Uterus (tissue), 4 donors: ENCODE measurements around the gene SNCAIP. TPM values are rescaled to one million over a fixed set of nuclear protein-coding genes. Genes with fewer than 3 reads are reported as not detected.

Experiments used
- DNase-seq, 2 donors: peaks; one replicate each; pipeline ENCODE4 v3.0.0-alpha.2; 2019 to 2020
- H3K27ac ChIP-seq, 2 donors: fragments of 200-600 bp; sonication (generic); 1 replicate in 1 of 2; 2 replicates in 1 of 2; pipeline ENCODE4 v1.5.1; 2016 to 2018
- H3K27me3 ChIP-seq, 2 donors: fragments of 200-600 bp; sonication (generic); one replicate each; pipeline ENCODE4 v1.5.1; 2018 to 2019; ENCODE audit warnings: control low read depth in 1 of 2
- H3K36me3 ChIP-seq, 2 donors: fragments of 200-600 bp; sonication (generic); one replicate each; pipeline ENCODE4 v1.5.1; 2019; ENCODE audit warnings: control low read depth in 1 of 2
- H3K4me1 ChIP-seq, 2 donors: fragments of 200-600 bp; sonication (generic); one replicate each; pipeline ENCODE4 v1.5.1; 2018 to 2019; ENCODE audit warnings: control low read depth in 1 of 2
- H3K4me3 ChIP-seq, 2 donors: fragments of 200-600 bp; sonication (generic); 1 replicate in 1 of 2; 2 replicates in 1 of 2; pipeline ENCODE4 v1.5.1; 2018 to 2019; ENCODE audit warnings: mild to moderate bottlenecking in 1 of 2
- H3K9me3 ChIP-seq, 2 donors: fragments of 200-600 bp; sonication (generic); one replicate each; pipeline ENCODE4 v1.5.1; 2019; ENCODE audit warnings: control low read depth in 1 of 2
- CTCF ChIP-seq, 4 experiments: fragments of 200-600 bp in 2 of 4; fragments of 450-650 bp in 2 of 4; sonication (generic) in 2 of 4; IDR thresholded peaks; one replicate each; pipeline ENCODE4 v1.5.1; 2016 to 2019; ENCODE audit warnings: antibody characterized with exemption in 4 of 4, mild to moderate bottlenecking in 2 of 4, moderate library complexity in 1 of 4
- POLR2A ChIP-seq, 2 donors: fragments of 450-650 bp; IDR thresholded peaks; one replicate each; pipeline ENCODE4 v1.6.1; 2016; ENCODE audit warnings: antibody characterized with exemption in 2 of 2, mild to moderate bottlenecking in 1 of 2, moderate library complexity in 1 of 2
- intact Hi-C: fragments of 100-400 bp; cut with DNase I; formaldehyde crosslinking; loops from one replicate; pipeline ENCODE4 v1.15.1; 2023; ENCODE audit warnings: low total_unique reads
- total RNA-seq, 4 donors: library from RNA; depleted of rRNA in 3 of 4; stranded (reverse); fragments of >200 nt in 3 of 4; gene quantifications; one replicate each; pipeline versions ENCODE4 v1.1.0 to v1.2.4, GENCODE V29; 2014 to 2023
- donor health status: DM: yes; HTN: yes; CAD: no.

SNCAIP gene
- total RNA-seq, 4 donors from 2014 or later: 15.3 to 104 (median 35.0) TPM

- Histone ChIP-seq H3K9me3 (no peaks in the 10 kb centered on the region), H3K4me1 (no peaks in the 10 kb centered on the region), H3K36me3 (no peaks in the 10 kb centered on the region), H3K27ac (no peak overlapping the region), H3K4me3 (no peak overlapping the region), H3K27me3 (no peaks in the 10 kb centered on the region)
- intact Hi-C loops: no loop called here
- TF ChIP-seq CTCF (IDR thresholded peaks at IDR 0.05) (no peak), POLR2A (IDR thresholded peaks at IDR 0.05) (no peak)
- no peak for DNase-seq
Observed at GRCh38 chr5:122366501-122366900, 54.5 kb downstream of the SNCAIP start.

GRCh38 chr5:122367456-122367855 lies 55.4 kb downstream of the SNCAIP start:
- Histone ChIP-seq H3K9me3 (no peaks in the 10 kb centered on the region), H3K36me3 (no peaks in the 10 kb centered on the region), H3K4me3 (no peak overlapping the region), H3K27me3 (no peaks in the 10 kb centered on the region), H3K27ac (no peak overlapping the region), H3K4me1 (no peaks in the 10 kb centered on the region)
- intact Hi-C loops: no loop called here
- TF ChIP-seq CTCF (IDR thresholded peaks at IDR 0.05) (no peak), POLR2A (IDR thresholded peaks at IDR 0.05) (no peak)
- DNase-seq: no peak

GRCh38 chr5:122368510-122369251 lies 56.6 kb downstream of the SNCAIP start:
- no peaks in the 10 kb centered on the region for H3K36me3 ChIP-seq
- intact Hi-C loops: no loop called here
- no peaks in the 10 kb centered on the region for H3K9me3 ChIP-seq
- DNase-seq: no peak
- no peaks in the 10 kb centered on the region for H3K4me1 ChIP-seq
- TF ChIP-seq POLR2A (IDR thresholded peaks at IDR 0.05) (no peak), CTCF (IDR thresholded peaks at IDR 0.05) (no peak)
- H3K27me3 ChIP-seq: no peaks in the 10 kb centered on the region
- no peak overlapping the region for H3K4me3 ChIP-seq
- H3K27ac ChIP-seq: no peak overlapping the region

- Histone ChIP-seq H3K4me3 (no peak overlapping the region), H3K27me3 (no peaks in the 10 kb centered on the region), H3K9me3 (no peaks in the 10 kb centered on the region), H3K27ac (no peak overlapping the region), H3K36me3 (no peaks in the 10 kb centered on the region), H3K4me1 (no peaks in the 10 kb centered on the region)
- intact Hi-C loops: no loop called here
- TF ChIP-seq POLR2A (IDR thresholded peaks at IDR 0.05) (no peak), CTCF (IDR thresholded peaks at IDR 0.05) (no peak)
- DNase-seq: no peak
Observed at GRCh38 chr5:122369253-122369815, 57.3 kb downstream of the SNCAIP start.

- intact Hi-C loops: no loop called here
- TF ChIP-seq CTCF (IDR thresholded peaks at IDR 0.05) (no peak), POLR2A (IDR thresholded peaks at IDR 0.05) (no peak)
- Histone ChIP-seq H3K27me3 (no peaks in the 10 kb centered on the region), H3K4me3 (no peak overlapping the region), H3K9me3 (no peaks in the 10 kb centered on the region), H3K27ac (no peak overlapping the region), H3K4me1 (no peaks in the 10 kb centered on the region), H3K36me3 (no peaks in the 10 kb centered on the region)
- no peak for DNase-seq
Observed at GRCh38 chr5:122371511-122372151, 59.6 kb downstream of the SNCAIP start.
